NCI-H2171 treated with DMSO at 0.1 percent for 48 hours (cell line): Measurements from ENCODE around the gene ZNF611.
"Not testable (repeated sequence)": the region's sequence is repeated elsewhere in the genome, so short reads cannot be mapped to it uniquely, and the experiment has no call there.

ENCODE experiments used
- DNase-seq: peaks from one replicate; lab custom pipeline; 2025; lab: John Stamatoyannopoulos, UW

The ZNF611 gene

GRCh38 chr19:52716522-52716921 lies 18.3 kb downstream of the ZNF611 start:
- no peak for DNase-seq

- DNase-seq, result not testable (repeated sequence)
Measured at GRCh38 chr19:52715902-52716301, 18.9 kb downstream of the ZNF611 start.

DNA sequence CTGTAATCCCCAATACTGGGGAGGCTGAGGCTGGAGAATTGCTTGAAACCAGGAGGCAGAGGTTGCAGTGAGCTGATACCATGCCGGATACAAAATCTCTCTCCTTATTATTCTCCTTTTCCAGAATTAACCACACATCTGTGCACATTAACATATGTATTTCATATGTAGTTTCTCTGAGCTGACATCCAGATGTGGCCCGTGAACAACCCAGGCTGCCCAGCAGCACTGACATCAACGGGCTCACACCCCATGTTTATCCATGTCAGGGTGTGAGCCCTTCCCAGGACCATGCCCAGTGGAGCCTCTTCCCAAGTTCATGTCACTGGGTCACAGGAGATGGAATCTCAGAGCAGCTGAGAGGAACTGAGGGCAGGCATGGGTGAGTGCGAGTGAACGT lies 19.5 kb downstream of the ZNF611 start:
- not testable (repeated sequence) for DNase-seq

DNA sequence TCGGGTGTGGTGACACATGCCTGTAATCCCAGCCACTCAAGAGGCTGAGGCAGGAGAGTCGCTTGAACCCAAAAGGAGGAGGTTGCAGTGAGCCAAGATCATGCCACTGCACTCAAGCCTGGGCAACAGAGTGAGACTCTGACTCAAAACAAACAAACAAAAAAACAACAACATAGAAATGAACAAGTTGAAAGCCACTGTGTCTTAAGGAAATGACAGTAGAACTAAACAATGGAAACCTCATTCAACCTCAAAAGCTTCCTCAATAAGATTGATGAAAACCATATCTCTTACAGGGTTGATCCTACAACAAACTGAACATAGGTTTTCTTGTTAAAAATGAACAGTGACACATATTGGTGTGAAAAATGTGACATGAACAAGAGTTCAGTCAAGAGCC lies 21.8 kb downstream of the ZNF611 start:
- DNase-seq, result not testable (repeated sequence)

DNA sequence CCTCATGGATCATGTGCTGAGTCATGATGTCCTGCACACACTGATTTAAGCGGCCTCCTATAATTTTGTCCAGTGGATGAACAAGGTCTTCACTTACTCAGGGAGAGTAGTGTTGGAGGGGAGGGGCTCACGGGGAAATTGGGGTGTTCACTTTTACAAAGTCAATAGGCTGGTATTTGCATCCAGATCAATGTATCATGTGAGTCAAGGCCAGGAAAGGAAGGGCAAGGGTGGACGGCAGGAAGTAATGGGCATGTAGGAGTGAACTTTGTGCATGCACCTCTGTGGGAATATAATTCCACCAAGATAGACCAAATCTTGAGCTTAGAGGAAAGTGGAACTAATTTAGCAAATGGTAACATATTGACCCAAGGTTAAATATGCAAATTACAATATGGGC lies 23.2 kb downstream of the ZNF611 start:
- DNase-seq, result not testable (repeated sequence)

DNA sequence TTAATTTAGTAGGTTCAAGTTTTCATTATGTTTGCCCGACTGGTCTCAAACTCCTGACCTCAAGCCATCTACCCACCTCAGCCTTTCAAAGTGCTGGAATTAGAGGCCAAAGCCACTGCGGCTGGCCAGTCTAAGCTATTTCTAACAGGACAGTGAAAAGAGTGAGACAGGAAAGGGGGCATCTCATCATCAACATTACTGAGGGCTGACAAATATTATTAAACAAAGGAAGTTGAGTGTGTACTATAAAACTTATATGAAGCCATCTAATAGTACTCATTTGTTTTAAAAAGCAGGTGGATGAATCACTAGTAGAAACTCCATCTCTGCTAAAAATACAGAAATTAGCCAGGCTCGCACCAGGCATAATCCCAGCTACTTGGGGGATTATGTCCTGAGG lies 24.3 kb downstream of the ZNF611 start:
- DNase-seq, result no peak

GRCh38 chr19:52705615-52706014 lies 29.2 kb downstream of the ZNF611 start:
- DNase-seq, result not testable (repeated sequence)

DNA sequence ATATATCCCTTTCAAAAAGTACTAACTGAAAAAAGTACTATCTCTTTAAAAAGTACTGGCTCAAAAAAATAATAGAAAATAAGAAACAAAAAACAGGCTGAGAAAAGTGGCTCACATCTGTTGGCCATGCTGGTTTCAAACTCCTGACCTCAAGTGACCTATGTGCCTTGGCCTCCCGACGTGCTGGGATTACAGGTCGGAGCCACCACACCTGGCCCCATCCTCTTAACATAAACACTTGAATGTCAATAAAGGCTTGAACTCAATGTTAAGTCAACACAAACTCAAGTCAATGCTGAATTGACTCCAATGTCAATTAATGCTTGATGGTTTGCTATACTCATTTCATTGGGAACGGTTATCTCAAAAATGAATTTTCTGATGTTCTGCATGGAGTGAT lies 30.9 kb downstream of the ZNF611 start:
- no peak for DNase-seq

DNA sequence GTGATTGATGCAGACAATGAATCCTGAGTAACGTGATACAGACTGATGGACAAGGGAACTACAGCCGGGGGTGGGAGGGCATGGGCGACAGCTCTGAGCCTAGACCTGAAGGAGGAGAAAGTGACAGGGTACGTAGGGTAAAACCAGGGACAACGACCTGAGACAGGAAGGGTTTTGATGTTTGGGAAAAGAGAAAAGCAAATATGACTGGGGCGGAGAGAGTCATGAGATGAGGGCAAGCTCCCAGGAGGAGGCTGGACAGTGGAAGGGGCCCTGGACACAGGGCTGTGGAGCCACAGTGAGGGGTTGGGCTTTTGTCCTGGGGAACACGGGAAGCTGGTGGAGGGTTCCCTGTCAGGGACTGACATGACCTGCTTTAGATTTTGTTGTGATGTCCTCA lies 34.2 kb downstream of the ZNF611 start:
- DNase-seq, result no peak

DNA sequence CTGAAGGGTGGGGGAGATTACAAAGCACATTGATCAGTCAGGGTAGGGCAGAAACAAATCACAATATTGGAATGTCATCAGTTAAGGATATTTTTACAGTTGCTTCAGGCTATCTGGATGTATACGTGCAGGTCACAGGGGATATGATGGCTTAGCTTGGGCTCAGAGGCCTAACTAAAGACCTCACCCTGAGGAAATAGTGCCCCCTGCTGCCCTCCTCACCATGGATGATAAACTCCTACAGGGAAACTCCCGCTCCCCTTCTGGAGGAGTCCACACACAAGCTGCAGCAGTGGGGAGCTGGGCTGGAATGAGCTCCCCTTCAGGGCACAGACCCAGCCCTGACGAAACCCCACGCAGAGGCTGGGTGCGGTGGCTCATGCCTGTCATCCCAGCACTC lies 35.3 kb downstream of the ZNF611 start:
- not testable (repeated sequence) for DNase-seq

- no peak for DNase-seq
Measured at GRCh38 chr19:52695996-52696395, 38.8 kb downstream of the ZNF611 start.

GRCh38 chr19:52694921-52695320 lies 39.9 kb downstream of the ZNF611 start:
- no peak for DNase-seq

- DNase-seq, result not testable (repeated sequence)
Measured at GRCh38 chr19:52694281-52694680, 40.6 kb downstream of the ZNF611 start.

GRCh38 chr19:52692431-52693008 lies 42.3 kb downstream of the ZNF611 start:
- DNase-seq, result no peak

GRCh38 chr19:52691737-52692136 lies 43.1 kb downstream of the ZNF611 start:
- DNase-seq, result peak; percentile 24

- DNase-seq, result no peak
Measured at GRCh38 chr19:52691215-52691610, 43.6 kb downstream of the ZNF611 start.

DNA sequence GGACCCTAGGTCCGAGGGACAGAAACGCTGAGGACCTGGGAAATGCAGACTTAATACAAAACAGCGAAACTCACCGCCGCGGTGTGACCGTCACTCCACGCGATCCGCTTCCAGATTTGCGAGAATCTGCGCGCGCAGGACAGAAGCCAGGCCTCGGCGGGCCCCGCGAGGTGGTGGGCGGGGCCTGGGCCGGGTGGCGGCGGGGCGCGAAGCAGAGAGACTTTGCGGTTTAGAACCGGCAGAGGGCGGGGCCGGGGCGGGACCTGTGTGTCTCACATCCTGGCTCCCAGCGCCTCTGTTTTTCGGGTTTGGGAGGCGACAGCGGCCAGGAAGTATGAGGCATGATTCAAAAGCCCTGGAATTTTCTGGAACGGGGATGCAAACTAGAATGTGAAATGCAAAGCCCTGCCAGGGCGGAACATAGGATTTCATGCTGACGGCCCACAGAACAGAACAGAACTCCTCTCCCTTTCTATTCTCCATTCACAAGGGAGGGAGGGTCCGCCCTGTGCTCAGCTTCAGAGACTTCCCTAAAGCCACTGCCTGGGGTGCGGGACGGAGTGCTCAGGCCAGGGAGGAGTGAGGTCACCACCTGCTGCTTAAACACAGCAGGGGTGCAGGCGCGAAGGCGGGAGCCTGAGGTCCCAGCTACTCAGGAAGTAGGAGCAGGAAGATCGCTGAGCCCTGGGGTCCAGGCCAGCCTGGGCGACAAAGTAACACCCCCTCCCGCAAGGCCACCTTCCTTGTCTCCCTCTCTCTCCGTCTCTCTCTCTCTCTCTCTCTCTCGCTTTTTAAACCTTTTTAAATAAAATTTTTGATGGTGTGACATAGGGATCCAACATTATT lies 44.3 kb downstream of the ZNF611 start:
- DNase-seq, result peak; percentile 75

GRCh38 chr19:52689843-52690368 lies 44.9 kb downstream of the ZNF611 start:
- DNase-seq, result no peak

DNA sequence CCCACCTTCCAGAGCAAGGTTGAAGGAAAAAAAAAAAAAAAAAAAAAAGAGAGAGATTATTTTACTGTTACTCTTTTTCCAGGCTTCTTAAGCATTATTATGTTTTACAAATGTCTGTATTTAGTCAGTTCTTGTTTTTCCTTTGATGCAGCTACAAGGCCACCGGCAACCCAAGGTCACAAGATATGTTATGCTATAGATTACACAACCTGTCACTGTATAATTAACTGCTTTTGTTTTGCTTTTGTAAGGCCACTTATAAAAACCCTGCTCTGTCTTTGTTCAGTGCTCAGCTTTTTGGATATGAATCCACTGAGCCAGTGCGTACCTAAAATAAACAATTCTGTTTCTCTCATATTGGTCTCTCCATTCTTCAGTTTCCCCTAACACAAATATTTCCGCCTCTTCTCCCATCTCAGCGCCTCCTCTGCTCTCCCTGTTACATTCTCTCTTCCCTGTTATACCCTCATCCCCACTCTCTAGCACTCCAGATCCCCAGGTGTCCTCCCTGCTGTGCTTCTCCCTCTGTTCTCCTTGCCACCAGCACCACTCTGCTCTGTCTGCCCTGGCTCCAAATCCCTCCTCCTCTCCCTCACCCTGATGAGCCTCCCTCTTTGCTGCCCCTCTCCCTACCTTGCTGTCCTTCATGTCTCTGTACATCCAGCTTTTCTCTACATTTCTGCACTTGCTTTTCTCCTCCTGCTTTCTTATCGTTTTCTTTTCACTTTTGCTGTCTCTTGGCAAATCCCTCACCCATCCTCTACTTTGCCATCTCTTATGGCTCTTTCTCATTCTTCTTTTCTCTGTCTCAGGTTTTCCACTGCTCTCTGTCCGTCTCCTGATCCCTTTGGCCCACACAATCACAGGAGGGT lies 45.7 kb downstream of the ZNF611 start:
- DNase-seq, result peak; percentile 3

DNA sequence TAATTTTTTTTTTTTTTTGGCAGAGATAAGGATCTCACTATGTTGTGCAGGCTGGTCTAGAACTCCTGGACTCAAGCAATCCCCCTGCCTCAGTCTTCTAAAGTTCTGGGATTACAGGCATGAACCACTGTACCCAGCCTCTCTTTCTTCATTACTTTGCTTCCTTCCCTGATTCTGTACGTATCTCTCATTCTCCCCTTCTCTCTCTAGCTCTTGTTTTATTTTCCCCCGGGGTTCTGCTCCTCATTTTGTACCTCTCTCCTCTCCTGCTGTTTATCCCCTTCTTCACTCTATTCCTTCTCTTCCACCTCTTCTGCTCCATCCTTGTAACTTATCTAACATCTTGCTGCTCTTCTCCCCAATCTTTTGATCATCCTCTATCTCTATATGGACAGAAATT lies 46.5 kb downstream of the ZNF611 start:
- DNase-seq, result no peak

DNA sequence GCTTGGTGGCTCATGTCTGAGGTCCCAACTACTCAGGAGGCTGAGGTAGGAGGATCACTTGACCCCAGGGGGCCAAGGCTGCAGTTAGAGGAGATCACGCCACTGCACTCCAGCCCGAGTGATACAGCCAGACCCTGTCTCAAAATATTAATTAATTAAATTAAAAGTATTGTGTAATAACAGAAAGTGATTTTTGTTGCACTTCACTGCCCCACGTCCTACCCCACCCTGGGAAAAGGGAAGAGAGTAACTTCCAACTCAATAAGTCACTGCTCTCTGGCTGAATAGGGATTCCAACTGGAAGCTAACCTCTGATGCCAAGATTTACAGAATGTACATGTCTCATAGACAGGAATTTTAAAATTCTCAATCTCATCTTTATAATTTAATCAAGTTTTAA lies 47.2 kb downstream of the ZNF611 start:
- no peak for DNase-seq

DNA sequence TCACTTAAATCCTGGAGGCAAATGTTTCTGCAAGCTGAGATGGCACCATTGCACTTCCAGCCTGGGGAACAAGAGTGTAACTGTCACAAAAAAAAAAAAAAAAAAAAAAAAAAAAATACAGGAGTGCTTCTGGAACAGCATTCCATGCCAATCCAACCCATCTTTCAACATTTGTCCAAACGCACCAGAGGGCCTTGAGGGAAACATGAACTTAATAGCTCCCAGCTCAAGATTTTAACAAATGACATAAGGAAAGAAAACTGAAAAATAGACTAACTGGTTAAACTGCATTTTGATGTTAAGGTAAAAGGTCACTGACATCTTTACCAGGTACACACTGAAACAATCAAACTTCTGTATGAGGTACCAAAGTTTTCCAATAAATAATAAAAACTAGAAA lies 49.0 kb downstream of the ZNF611 start:
- no peak for DNase-seq
